WTC11 (cell line): ENCODE data around the gene HACD1. TPM values are rescaled to one million over a fixed set of nuclear protein-coding genes. Genes with fewer than 3 reads are reported as not detected.

ENCODE experiments used
- ATAC-seq: fragments of 200-7000 bp; cut with Tn5 transposase; 2 replicates; pipeline ENCODE4 v1.10.0; 2021; ENCODE audit warnings: mild to moderate bottlenecking, moderate library complexity
- CTCF ChIA-PET: fragments of 300-600 bp; sonication (Branson Sonifier 250); formaldehyde crosslinking; loops from one replicate; lab custom pipeline; 2021; ENCODE audit warnings: antibody characterized with exemption; lab: Charles Lee
- POLR2A ChIA-PET: fragments of 350-600 bp; sonication (Branson Sonifier 250); formaldehyde crosslinking; loops from one replicate; lab custom pipeline; 2021; ENCODE audit warnings: antibody characterized with exemption; lab: Charles Lee
- DNase-seq: peaks from one replicate; pipeline ENCODE4 v3.0.0; 2021; ENCODE audit warnings: low spot score
- H3K27ac Mint-ChIP-seq: 2 replicates; pipeline ENCODE4 v1.8.0; 2021; ENCODE audit warnings: mixed read lengths
- H3K27me3 Mint-ChIP-seq: 2 replicates; pipeline ENCODE4 v1.8.0; 2021; ENCODE audit warnings: low read depth, mild to moderate bottlenecking, moderate library complexity, mixed read lengths
- H3K36me3 Mint-ChIP-seq: 2 replicates; pipeline ENCODE4 v1.8.0; 2021; ENCODE audit warnings: mixed read lengths
- H3K4me1 Mint-ChIP-seq: 2 replicates; pipeline ENCODE4 v1.8.0; 2022; ENCODE audit warnings: mixed read lengths
- H3K4me3 Mint-ChIP-seq: 2 replicates; pipeline ENCODE4 v1.8.0; 2021; ENCODE audit warnings: mild to moderate bottlenecking, moderate library complexity, mixed read lengths
- H3K9me3 Mint-ChIP-seq: 2 replicates; pipeline ENCODE4 v1.8.0; 2021; ENCODE audit warnings: mixed read lengths
- CREM ChIP-seq: sonication (generic); formaldehyde crosslinking; IDR thresholded peaks from 2 replicates; pipeline ENCODE4 v1.8.1; 2022; ENCODE audit warnings: mild to moderate bottlenecking, missing genetic modification reagents, moderate library complexity
- ELF4 ChIP-seq: sonication (generic); formaldehyde crosslinking; IDR thresholded peaks from 2 replicates; pipeline ENCODE4 v1.8.1; 2022; ENCODE audit warnings: low read depth, mild to moderate bottlenecking, moderate library complexity, missing genetic modification reagents
- ETV6 ChIP-seq: sonication (generic); formaldehyde crosslinking; IDR thresholded peaks from 2 replicates; pipeline ENCODE4 v1.8.1; 2022; ENCODE audit warnings: mild to moderate bottlenecking, missing genetic modification reagents
- FOXJ3 ChIP-seq: sonication (generic); formaldehyde crosslinking; IDR thresholded peaks from 2 replicates; pipeline ENCODE4 v1.9.0; 2021; ENCODE audit warnings: missing genetic modification reagents, mild to moderate bottlenecking, borderline replicate concordance
- FOXP1 ChIP-seq: sonication (generic); formaldehyde crosslinking; IDR thresholded peaks from 2 replicates; pipeline ENCODE4 v1.8.0; 2022; ENCODE audit warnings: missing genetic modification reagents, mild to moderate bottlenecking, moderate library complexity, borderline replicate concordance
- GABPB1 ChIP-seq: sonication (generic); formaldehyde crosslinking; IDR thresholded peaks from 2 replicates; pipeline ENCODE4 v1.8.1; 2023; ENCODE audit warnings: mild to moderate bottlenecking, missing genetic modification reagents
- GTF2I ChIP-seq: fragments of 250-450 bp; sonication (Bioruptor Pico); conservative IDR thresholded peaks from 2 replicates; pipeline ENCODE4 v1.4.0; 2021; ENCODE audit warnings: mild to moderate bottlenecking
- IRF2 ChIP-seq: sonication (generic); formaldehyde crosslinking; IDR thresholded peaks from 2 replicates; pipeline ENCODE4 v1.8.0; 2022; ENCODE audit warnings: low read depth, missing genetic modification reagents, borderline replicate concordance
- NFE2L1 ChIP-seq: sonication (generic); formaldehyde crosslinking; IDR thresholded peaks from 2 replicates; pipeline ENCODE4 v1.8.1; 2023; ENCODE audit warnings: missing genetic modification reagents
- NFYB ChIP-seq: sonication (generic); formaldehyde crosslinking; conservative IDR thresholded peaks from 2 replicates; pipeline ENCODE4 v1.8.0; 2022; ENCODE audit warnings: low read depth, missing genetic modification reagents
- PRRX2 ChIP-seq: fragments of 250-450 bp; sonication (Bioruptor Pico); IDR thresholded peaks from 2 replicates; pipeline ENCODE4 v1.8.0; 2021; ENCODE audit warnings: mild to moderate bottlenecking
- RELA ChIP-seq: sonication (generic); formaldehyde crosslinking; IDR thresholded peaks from 2 replicates; pipeline ENCODE4 v1.8.1; 2022; ENCODE audit warnings: missing genetic modification reagents, mild to moderate bottlenecking, borderline replicate concordance
- SMAD3 ChIP-seq: sonication (generic); formaldehyde crosslinking; IDR thresholded peaks from 2 replicates; pipeline ENCODE4 v1.8.0; 2022; ENCODE audit warnings: missing genetic modification reagents, mild to moderate bottlenecking, borderline replicate concordance
- STAT6 ChIP-seq: sonication (generic); formaldehyde crosslinking; conservative IDR thresholded peaks from 2 replicates; pipeline ENCODE4 v1.8.1; 2023; ENCODE audit warnings: mild to moderate bottlenecking, low read depth, missing genetic modification reagents, moderate library complexity
- TCF7 ChIP-seq: sonication (generic); formaldehyde crosslinking; IDR thresholded peaks from 2 replicates; pipeline ENCODE4 v1.8.0; 2022; ENCODE audit warnings: mild to moderate bottlenecking, low read depth, missing genetic modification reagents, moderate library complexity
- USF2 ChIP-seq: sonication (generic); formaldehyde crosslinking; IDR thresholded peaks from 2 replicates; pipeline ENCODE4 v1.8.1; 2023; ENCODE audit warnings: mild to moderate bottlenecking, missing genetic modification reagents, moderate library complexity
- ZMAT4 ChIP-seq: fragments of 250-450 bp; sonication (Bioruptor Pico); IDR thresholded peaks from 2 replicates; pipeline ENCODE4 v1.9.0; 2021; ENCODE audit warnings: mild to moderate bottlenecking
- ZNF121 ChIP-seq: sonication (generic); formaldehyde crosslinking; IDR thresholded peaks from 2 replicates; pipeline ENCODE4 v1.8.0; 2023; ENCODE audit warnings: missing genetic modification reagents
- ZNF317 ChIP-seq: sonication (generic); formaldehyde crosslinking; IDR thresholded peaks from 2 replicates; pipeline ENCODE4 v1.8.1; 2023; ENCODE audit warnings: low read depth, mild to moderate bottlenecking, moderate library complexity, missing genetic modification reagents, borderline replicate concordance
- ZNF416 ChIP-seq: fragments of 250-450 bp; sonication (Bioruptor Pico); IDR thresholded peaks from 2 replicates; pipeline ENCODE4 v1.9.0; 2021; ENCODE audit warnings: mild to moderate bottlenecking, inconsistent platforms
- ZNF532 ChIP-seq: fragments of 250-450 bp; sonication (Bioruptor Pico); IDR thresholded peaks from 2 replicates; pipeline ENCODE4 v1.9.0; 2021; ENCODE audit warnings: mild to moderate bottlenecking, borderline replicate concordance
- ZNF671 ChIP-seq: fragments of 250-450 bp; sonication (Bioruptor Pico); IDR thresholded peaks from 2 replicates; pipeline ENCODE4 v1.8.0; 2021; ENCODE audit warnings: mild to moderate bottlenecking
- ZSCAN18 ChIP-seq: fragments of 250-450 bp; sonication (Bioruptor Pico); IDR thresholded peaks from 2 replicates; pipeline ENCODE4 v2.1.2; 2022; ENCODE audit warnings: mild to moderate bottlenecking, moderate library complexity
- total RNA-seq: library from RNA; stranded (reverse); gene quantifications from 3 replicates; pipeline ENCODE4 v1.2.3, GENCODE V29; 2021

The HACD1 gene
- total RNA-seq, 1 experiment from 2014 or later, result 18.6 TPM

GRCh38 chr10:17548770-17549169, 68.4 kb downstream of the HACD1 start (continued):
- no peak for TF ChIP-seq STAT6 (CRISPR knock-in tag)
- no peak for TF ChIP-seq ZMAT4
- no peak for TF ChIP-seq ZNF532 (CRISPR knock-in tag)
- TF ChIP-seq IRF2, result no peak
- TF ChIP-seq NFE2L1 (CRISPR knock-in tag), result no peak

GRCh38 chr10:17548162-17548561, 69.0 kb downstream of the HACD1 start:
- ChIA-PET CTCF (no interaction called here), POLR2A (no interaction called here)
- peaks cover 6% of the 10 kb centered on the region for H3K9me3 Mint-ChIP-seq
- DNase-seq, result no peak
- H3K4me3 Mint-ChIP-seq, result no peak overlapping the region
- H3K4me1 Mint-ChIP-seq, result peaks cover 4% of the 10 kb centered on the region; the same call in 1 of the 2 replicates
- no peak overlapping the region for H3K27ac Mint-ChIP-seq
- TF ChIP-seq FOXJ3 (CRISPR knock-in tag) (no peak), ELF4 (CRISPR knock-in tag) (no peak), PRRX2 (CRISPR knock-in tag) (no peak), TCF7 (CRISPR knock-in tag) (no peak), ZNF121 (CRISPR knock-in tag) (no peak), ZNF671 (CRISPR knock-in tag) (no peak), RELA (CRISPR knock-in tag) (no peak), GTF2I (no peak), ZSCAN18 (no peak), ZNF416 (CRISPR knock-in tag) (no peak), FOXP1 (no peak), ZNF317 (CRISPR knock-in tag) (no peak), NFYB (CRISPR knock-in tag) (no peak), USF2 (CRISPR knock-in tag) (no peak), ETV6 (CRISPR knock-in tag) (no peak), SMAD3 (CRISPR knock-in tag) (no peak), GABPB1 (CRISPR knock-in tag) (no peak), CREM (CRISPR knock-in tag) (no peak)
- no peaks in the 10 kb centered on the region for H3K27me3 Mint-ChIP-seq
- no peak for ATAC-seq
- peaks cover 4% of the 10 kb centered on the region for H3K36me3 Mint-ChIP-seq
